ENCODE results near the gene GREB1.

DNA sequence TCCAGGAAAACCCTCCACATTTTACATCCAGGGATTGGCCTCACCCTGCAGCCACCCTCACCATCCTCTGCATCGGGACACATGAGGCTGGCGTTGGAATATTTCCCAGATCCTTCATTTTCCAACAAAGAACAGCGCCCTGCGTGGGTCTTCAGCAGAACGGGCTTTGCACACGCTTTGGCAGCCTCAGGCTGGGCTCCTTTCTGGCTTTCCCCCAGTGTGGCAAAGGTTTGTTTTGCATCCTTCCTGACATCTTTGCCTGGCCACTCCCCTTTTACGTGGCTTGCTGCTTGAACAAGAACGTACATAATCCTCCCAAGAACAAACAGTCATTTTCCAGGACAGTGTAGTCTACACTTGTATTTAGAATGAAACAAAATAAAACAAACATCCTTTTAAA lies 25.6 kb upstream of the GREB1 start:
- TF ChIP-seq, protein P1, sequence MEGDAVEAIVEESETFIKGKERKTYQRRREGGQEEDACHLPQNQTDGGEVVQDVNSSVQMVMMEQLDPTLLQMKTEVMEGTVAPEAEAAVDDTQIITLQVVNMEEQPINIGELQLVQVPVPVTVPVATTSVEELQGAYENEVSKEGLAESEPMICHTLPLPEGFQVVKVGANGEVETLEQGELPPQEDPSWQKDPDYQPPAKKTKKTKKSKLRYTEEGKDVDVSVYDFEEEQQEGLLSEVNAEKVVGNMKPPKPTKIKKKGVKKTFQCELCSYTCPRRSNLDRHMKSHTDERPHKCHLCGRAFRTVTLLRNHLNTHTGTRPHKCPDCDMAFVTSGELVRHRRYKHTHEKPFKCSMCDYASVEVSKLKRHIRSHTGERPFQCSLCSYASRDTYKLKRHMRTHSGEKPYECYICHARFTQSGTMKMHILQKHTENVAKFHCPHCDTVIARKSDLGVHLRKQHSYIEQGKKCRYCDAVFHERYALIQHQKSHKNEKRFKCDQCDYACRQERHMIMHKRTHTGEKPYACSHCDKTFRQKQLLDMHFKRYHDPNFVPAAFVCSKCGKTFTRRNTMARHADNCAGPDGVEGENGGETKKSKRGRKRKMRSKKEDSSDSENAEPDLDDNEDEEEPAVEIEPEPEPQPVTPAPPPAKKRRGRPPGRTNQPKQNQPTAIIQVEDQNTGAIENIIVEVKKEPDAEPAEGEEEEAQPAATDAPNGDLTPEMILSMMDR (IDR thresholded peaks at IDR 0.05), result no peak
- TF ChIP-seq POLR2A (IDR thresholded peaks at IDR 0.05), result no peak

All from ovary (tissue), 3 donors.